Medulla oblongata (tissue), 1 donor: ENCODE results near the gene MTCH1.
"Not testable (repeated sequence)": the region's sequence is repeated elsewhere in the genome, so short reads cannot be mapped to it uniquely, and the experiment has no call there.

Experiments
- DNase-seq: peaks from one replicate; pipeline ENCODE4 v3.0.0-alpha.2; 2015; ENCODE audit errors: extremely low spot score

Gene MTCH1

DNA sequence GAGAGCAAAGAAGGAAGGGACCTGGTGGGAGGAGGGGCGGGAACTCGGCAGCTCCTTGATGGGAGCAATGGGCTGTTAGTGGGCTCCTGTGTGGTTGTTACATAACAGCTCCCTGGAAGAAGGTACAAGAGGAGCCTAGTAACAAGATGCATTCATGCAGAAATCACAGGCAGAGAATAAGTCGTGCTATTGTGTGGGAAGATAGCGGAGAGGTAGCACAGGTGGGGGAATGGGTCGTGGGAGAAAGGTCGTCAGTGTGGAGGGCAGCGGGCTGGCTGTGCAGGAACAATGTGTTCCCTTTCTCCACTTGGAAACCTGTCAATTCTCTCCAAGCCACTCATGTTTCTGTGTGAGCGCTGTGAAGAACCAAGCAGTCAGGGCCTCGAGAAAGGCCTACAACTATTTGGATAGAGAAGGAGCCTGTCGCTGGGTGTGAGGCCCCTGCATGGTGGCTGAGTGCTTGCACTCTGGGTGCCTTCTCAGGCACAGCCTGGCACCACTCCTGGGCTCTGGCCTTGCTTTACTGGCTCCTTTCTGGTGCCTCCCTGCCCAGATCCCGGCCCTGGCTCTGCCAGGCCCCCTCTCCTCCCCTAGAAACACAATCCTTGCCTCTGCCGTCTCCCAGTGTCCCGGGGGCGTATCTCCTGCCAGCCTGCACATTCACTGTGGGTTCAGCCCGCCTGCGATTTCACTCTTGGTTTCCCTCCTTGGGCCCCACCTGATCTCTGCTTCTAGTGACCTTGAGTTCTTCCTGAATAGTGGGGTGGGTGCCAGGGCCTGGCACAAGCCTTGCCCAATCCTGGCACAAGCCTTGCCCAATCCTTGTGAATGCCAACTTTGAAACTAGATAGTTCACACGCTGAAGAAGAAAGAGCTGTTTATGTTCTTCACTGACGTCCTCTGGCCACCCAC is 12.1 kb upstream of the MTCH1 start:
- DNase-seq = peak; percentile 81

GRCh38 chr6:36990401-36990800 is 4.4 kb upstream of the MTCH1 start:
- not testable (repeated sequence) for DNase-seq

- no peak for DNase-seq
Observed at GRCh38 chr6:36989264-36989663, 3.3 kb upstream of the MTCH1 start.

DNA sequence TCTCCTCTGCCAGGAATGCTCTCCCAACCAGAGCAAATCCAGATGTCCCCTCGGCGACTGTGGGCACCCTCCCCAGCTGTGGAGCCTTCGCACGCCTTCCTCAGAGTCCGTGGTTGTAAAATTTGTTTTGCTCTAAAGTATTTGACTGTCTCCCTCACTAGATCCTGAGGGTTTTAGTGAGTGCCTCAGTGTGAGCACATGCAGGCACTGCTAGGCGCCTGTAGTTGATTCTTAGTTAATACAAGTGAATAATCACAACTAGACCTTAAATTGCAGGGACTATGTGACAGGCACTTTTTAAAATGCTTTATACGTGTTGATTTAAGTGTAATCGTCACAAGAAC is 680 bp upstream of the MTCH1 start:
- no peak for DNase-seq

- no peak for DNase-seq
Observed at GRCh38 chr6:36985417-36985807, 584 bp downstream of the MTCH1 start.

- no peak for DNase-seq
Observed at GRCh38 chr6:36984581-36985416, 1.2 kb downstream of the MTCH1 start.

- no peak for DNase-seq
Observed at GRCh38 chr6:36983538-36983937, 2.5 kb downstream of the MTCH1 start.

GRCh38 chr6:36980876-36981619 is 4.9 kb downstream of the MTCH1 start:
- DNase-seq = no peak

DNA sequence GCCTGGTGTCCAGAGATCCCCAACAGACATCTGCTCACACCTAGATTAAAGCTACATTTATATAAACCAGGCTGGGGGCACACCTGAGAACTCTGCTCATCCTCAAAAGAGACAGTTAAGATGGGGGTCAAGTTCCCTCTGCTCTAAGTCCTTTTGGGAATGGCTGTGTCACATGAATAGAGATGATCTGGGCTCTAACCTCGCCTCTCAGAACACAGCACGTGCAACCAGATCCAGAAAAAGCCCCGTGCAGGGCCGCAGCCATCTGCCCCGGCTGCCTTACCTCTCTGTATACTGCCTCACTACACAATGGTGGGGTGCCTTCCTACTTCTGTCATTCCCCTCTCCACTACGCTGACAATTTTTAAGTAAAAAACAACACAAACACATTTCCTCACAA is 5.9 kb downstream of the MTCH1 start:
- DNase-seq = no peak

GRCh38 chr6:36979347-36979742 is 6.7 kb downstream of the MTCH1 start:
- peak; percentile 92 for DNase-seq

DNA sequence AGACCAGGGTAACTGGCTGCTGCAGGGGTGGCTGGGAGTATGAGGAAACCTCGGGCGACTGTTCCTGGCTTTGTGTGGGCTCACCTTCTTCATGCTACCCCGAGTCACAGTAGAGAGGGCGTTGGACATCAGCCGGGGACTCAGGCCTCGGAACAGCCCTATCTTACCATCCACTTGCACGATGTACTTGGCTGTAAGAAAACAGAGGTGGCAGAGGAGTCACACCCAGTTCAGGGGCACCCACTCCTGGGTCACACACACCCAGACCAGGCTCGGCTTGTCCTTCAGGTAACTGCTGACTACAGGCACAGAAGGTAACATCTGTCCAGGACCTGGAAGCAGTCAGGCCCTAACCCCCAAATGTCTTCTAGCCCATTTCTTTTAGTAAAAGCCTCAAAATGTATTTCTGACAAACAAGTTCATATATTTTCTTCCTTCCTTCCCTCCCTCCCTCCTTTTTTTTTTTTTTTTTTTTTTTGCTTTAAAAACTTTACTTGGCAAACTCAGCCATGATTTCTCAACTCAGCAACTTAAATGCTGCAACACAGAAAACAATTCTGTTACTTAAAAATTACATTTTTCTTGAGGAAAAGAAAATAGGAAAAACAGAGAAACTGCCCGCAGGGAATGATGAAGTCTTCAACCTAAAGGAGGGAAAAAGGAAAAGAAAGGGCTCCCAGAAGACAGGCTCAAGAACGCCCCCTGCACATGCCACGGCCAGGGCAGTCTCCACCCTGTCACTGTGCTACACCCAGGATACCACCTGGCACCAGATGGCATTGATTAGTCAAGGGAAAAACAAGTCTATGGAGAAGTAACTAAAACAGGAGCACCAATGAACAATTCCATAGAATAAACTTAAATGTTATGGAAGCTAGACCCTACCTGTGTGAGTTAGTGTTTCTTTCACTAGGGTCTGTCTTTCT is 7.3 kb downstream of the MTCH1 start:
- DNase-seq = no peak

DNA sequence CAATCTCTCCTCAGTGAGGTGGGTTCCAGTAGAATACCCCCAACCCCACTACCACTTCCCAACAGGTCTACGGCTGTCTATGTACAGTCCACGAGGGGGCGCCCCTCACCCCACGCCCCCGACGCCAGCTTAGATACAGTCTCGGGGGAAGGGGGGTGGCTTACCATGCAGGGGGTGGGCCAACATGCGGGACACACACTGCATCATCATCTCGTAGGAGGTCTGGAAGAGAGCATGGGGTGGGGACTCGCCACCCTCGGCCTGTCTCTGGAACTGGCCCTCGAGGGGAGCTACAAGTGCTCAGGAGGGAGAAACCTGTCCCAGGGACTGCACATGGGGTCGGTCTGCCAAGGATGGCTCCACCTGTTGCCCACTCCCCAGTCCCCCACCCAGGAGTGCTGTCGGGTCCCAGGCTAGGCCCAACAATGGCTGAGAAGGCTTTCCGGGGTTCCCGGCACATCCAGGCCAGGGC is 8.5 kb downstream of the MTCH1 start:
- no peak for DNase-seq

DNA sequence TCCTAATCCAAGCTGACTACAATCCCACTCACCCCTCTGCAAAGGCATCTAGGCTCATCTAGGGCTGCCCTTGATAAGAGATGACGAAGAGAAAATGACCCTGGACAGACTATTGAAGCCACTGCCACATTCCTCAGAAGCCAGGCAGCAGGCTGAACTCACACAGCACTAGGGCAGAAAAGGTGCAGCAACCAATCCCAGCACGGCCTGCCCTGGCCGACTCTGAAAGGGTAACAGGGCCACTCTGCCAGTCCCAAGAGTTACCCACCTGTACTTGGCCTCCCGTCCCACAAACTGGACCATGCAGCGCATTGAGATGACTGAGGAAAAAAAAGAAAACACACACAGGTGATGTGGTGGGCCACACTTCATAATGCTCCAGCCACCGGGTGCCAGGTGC is 9.1 kb downstream of the MTCH1 start:
- DNase-seq = no peak

- no peak for DNase-seq
Observed at GRCh38 chr6:36976509-36976908, 9.5 kb downstream of the MTCH1 start.

DNA sequence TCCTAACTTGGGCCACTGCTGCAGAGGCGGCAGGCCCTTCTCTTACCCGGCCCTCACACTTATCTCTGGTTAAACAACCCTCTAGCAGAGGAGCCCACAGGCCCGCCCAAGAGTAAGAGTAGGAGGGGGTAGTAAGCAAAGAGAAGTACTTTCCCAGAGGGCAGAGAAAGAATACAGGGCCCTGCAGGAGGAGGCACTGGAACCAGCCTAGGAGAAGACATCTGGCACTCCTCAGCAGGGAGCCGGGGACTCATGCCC is 10.1 kb downstream of the MTCH1 start:
- no peak for DNase-seq

DNA sequence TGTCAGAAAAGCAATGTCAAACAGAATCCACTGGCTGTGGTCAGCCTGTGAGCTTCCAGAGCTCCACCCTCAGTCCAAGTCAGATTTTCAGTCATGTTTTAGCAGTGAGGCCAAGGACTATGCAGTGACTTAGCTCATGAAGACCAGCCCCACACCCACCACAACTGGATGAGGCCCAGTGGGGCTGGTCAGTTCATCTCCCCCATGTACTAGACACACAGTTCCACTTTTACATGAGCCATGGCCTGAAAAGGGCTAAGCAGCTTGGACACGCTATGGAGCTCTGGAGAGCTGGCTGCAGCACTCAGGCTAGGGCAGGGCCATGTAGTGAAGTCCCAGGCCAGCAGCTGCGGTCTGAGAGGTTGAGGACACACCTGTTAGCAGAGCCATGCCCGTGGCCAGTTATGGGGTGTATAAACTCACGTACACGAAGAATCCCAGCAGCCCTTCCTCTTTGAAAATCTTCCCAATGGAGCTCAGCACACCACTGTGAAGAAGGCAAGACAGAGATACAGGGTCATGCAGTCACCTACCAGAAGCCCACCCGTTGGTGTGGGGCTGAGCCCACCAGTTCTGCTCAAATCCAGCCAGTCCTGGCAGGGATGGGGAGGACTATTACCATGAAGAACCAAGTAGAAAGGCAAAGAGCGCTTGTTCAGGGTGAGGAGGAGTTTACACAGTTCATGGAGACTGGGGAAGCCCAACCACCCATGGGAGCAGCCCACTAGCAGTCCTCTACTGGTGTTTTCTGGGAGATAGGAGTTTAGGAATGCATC is 10.6 kb downstream of the MTCH1 start:
- DNase-seq = no peak

GRCh38 chr6:36973647-36974046 is 12.3 kb downstream of the MTCH1 start:
- no peak for DNase-seq

DNA sequence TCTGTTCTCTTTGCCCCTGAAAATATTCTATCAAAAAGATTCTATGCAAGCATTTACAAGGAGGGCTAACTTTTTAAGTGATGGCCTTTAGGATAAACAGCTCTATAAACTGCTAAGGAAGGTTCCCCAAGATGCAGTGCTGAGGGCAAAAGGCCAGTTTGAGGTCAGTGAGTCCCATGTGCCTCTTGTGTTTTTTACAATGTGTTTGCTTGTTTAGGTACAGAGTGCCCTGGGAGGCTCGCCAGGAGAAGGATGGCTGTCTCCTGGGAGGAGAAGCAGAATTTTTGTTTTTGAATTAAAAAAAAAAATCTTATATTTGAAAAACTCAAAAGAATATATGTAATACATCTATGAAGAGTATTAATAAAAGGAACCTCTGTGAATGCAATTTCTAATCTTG is 12.8 kb downstream of the MTCH1 start:
- DNase-seq = no peak

- DNase-seq = no peak
Observed at GRCh38 chr6:36971921-36972673, 13.9 kb downstream of the MTCH1 start.
